ENCODE measurements around the gene ITPR1. TPM values are rescaled to one million over a fixed set of nuclear protein-coding genes. Genes with fewer than 3 reads are reported as not detected.

ITPR1 gene
- total RNA-seq, 1 experiment from 2014 or later = 7.5 TPM

DNA sequence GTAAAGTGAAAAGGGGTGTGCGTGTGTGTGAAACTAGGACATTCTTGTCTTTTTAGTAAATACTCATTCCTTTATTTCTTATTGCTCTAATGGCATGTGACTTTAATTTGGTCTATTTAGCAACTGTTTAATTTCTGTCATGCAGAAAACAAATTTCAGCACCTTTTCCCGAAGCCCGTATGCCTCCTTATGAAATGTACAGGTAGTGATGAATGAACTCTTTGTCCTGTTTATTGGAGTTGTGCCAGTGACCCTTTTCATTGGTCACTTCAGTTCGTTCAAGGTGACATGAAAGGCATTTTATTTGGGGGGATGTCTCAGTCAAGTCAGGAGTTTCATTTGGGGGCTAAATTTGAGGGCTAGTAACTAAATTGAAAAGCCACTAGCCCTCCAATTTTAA, 55.2 kb downstream of the ITPR1 start:
- BruUV-seq (replicated peaks) = no TSS peak
- POLR2A ChIA-PET = no interaction called here
- no peak for DNase-seq (ENCODE audit: unreplicated experiment)
- Mint-ChIP-seq H3K9me3 (ENCODE audit: unreplicated experiment) (no peaks in the 10 kb centered on the region), H3K27me3 (ENCODE audit: insufficient read depth, unreplicated experiment) (no peaks in the 10 kb centered on the region), H3K4me3 (ENCODE audit: unreplicated experiment) (no peak overlapping the region), H3K4me1 (ENCODE audit: insufficient read depth, unreplicated experiment) (no peaks in the 10 kb centered on the region), H3K36me3 (ENCODE audit: insufficient read depth, unreplicated experiment) (no peaks in the 10 kb centered on the region), H3K27ac (ENCODE audit: low read depth, unreplicated experiment) (no peak overlapping the region)
- intact Hi-C loops (cut with micrococcal nuclease) = no loop called here
- TF ChIP-seq, protein P1, sequence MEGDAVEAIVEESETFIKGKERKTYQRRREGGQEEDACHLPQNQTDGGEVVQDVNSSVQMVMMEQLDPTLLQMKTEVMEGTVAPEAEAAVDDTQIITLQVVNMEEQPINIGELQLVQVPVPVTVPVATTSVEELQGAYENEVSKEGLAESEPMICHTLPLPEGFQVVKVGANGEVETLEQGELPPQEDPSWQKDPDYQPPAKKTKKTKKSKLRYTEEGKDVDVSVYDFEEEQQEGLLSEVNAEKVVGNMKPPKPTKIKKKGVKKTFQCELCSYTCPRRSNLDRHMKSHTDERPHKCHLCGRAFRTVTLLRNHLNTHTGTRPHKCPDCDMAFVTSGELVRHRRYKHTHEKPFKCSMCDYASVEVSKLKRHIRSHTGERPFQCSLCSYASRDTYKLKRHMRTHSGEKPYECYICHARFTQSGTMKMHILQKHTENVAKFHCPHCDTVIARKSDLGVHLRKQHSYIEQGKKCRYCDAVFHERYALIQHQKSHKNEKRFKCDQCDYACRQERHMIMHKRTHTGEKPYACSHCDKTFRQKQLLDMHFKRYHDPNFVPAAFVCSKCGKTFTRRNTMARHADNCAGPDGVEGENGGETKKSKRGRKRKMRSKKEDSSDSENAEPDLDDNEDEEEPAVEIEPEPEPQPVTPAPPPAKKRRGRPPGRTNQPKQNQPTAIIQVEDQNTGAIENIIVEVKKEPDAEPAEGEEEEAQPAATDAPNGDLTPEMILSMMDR (IDR thresholded peaks at IDR 0.05; ENCODE audit: unreplicated experiment) = no peak
- CTCF ChIA-PET = interaction anchor here (0.7 kb wide), 1 partner anchor 54 kb away, joined by 4 read pairs; no protein-coding TSS in a partner anchor

- Mint-ChIP-seq H3K4me3 (ENCODE audit: unreplicated experiment) (no peak overlapping the region), H3K27ac (ENCODE audit: low read depth, unreplicated experiment) (no peak overlapping the region), H3K36me3 (ENCODE audit: insufficient read depth, unreplicated experiment) (no peaks in the 10 kb centered on the region), H3K9me3 (ENCODE audit: unreplicated experiment) (no peaks in the 10 kb centered on the region), H3K4me1 (ENCODE audit: insufficient read depth, unreplicated experiment) (no peaks in the 10 kb centered on the region), H3K27me3 (ENCODE audit: insufficient read depth, unreplicated experiment) (no peaks in the 10 kb centered on the region)
- ChIA-PET POLR2A (no interaction called here), CTCF (no interaction called here)
- intact Hi-C loops (cut with micrococcal nuclease) = no loop called here
- no TSS peak for BruUV-seq (replicated peaks)
- no peak for DNase-seq (ENCODE audit: unreplicated experiment)
- TF ChIP-seq, protein P1 (IDR thresholded peaks at IDR 0.05; ENCODE audit: unreplicated experiment) = no peak
Observed at GRCh38 chr3:4548780-4549179, 55.6 kb downstream of the ITPR1 start.

DNA sequence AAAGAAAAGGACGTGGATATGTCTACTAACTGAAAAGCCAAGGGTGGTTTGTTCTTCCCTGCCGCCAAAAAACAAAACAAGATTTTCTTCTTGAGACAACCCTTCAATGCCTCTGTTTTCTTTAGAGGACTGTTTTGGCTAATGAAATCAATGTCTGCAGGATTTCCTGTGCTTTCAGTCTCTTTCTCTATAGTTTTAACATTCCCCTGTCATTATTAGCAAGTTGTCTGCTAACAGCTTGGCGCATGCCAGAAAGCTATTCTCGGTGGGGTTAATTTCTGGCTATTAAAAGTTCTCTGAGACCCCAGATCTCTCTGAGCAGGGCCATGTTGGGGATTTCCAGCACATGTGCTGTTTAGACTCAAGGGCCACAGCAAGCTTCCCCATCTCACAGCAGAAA, 56.7 kb downstream of the ITPR1 start:
- POLR2A ChIA-PET = no interaction called here
- intact Hi-C loops (cut with micrococcal nuclease) = no loop called here
- DNase-seq (ENCODE audit: unreplicated experiment) = no peak
- Mint-ChIP-seq H3K4me3 (ENCODE audit: unreplicated experiment) (no peak overlapping the region), H3K4me1 (ENCODE audit: insufficient read depth, unreplicated experiment) (no peaks in the 10 kb centered on the region), H3K27me3 (ENCODE audit: insufficient read depth, unreplicated experiment) (no peaks in the 10 kb centered on the region), H3K27ac (ENCODE audit: low read depth, unreplicated experiment) (no peak overlapping the region), H3K9me3 (ENCODE audit: unreplicated experiment) (no peaks in the 10 kb centered on the region), H3K36me3 (ENCODE audit: insufficient read depth, unreplicated experiment) (no peaks in the 10 kb centered on the region)
- TF ChIP-seq, protein P1 (IDR thresholded peaks at IDR 0.05; ENCODE audit: unreplicated experiment) = no peak
- CTCF ChIA-PET = no interaction called here
- BruUV-seq (replicated peaks) = no TSS peak

- no peaks in the 10 kb centered on the region for H3K4me1 Mint-ChIP-seq (ENCODE audit: insufficient read depth, unreplicated experiment)
- H3K27me3 Mint-ChIP-seq (ENCODE audit: insufficient read depth, unreplicated experiment) = no peaks in the 10 kb centered on the region
- H3K4me3 Mint-ChIP-seq (ENCODE audit: unreplicated experiment) = no peak overlapping the region
- intact Hi-C loops (cut with micrococcal nuclease) = no loop called here
- ChIA-PET POLR2A (no interaction called here), CTCF (interaction anchor here (0.6 to 1.0 kb wide), 2 partner anchors 27 to 33 kb away, joined by 4 to 6 read pairs; no protein-coding TSS in a partner anchor)
- DNase-seq (ENCODE audit: unreplicated experiment) = no peak
- BruUV-seq (replicated peaks) = no TSS peak
- TF ChIP-seq, protein P1 (IDR thresholded peaks at IDR 0.05; ENCODE audit: unreplicated experiment) = no peak
- no peaks in the 10 kb centered on the region for H3K9me3 Mint-ChIP-seq (ENCODE audit: unreplicated experiment)
- no peaks in the 10 kb centered on the region for H3K36me3 Mint-ChIP-seq (ENCODE audit: insufficient read depth, unreplicated experiment)
- no peak overlapping the region for H3K27ac Mint-ChIP-seq (ENCODE audit: low read depth, unreplicated experiment)
Observed at GRCh38 chr3:4551051-4551711, 58.0 kb downstream of the ITPR1 start.
